PC-3 (cell line): ENCODE results near the gene PEAK3.

Source experiments
- CTCF ChIP-seq: fragments of 300-600 bp; sonication (generic); conservative IDR thresholded peaks from 2 replicates; pipeline ENCODE4 v1.5.1; 2017; ENCODE audit warnings: antibody characterized with exemption, low read depth, mild to moderate bottlenecking, low read length
- EZH2 ChIP-seq: fragments of 300-600 bp; sonication (generic); IDR thresholded peaks from one replicate; pipeline ENCODE4 v1.6.1; 2017; ENCODE audit warnings: antibody characterized with exemption, mild to moderate bottlenecking, low read length; ENCODE audit not compliant: unreplicated experiment
- EZH2phosphoT487 ChIP-seq: fragments of 300-600 bp; sonication (generic); IDR thresholded peaks from 2 replicates; pipeline ENCODE4 v1.6.1; 2018; ENCODE audit warnings: mild to moderate bottlenecking, antibody characterized with exemption, low read length, borderline replicate concordance

- TF ChIP-seq CTCF (no peak), EZH2 (no peak), EZH2phosphoT487 (no peak)
These were observed at the start of gene PEAK3 for GRCh38 chr19:2282062-2282861.
